Measurements from ENCODE around the gene METTL2A.
"Not testable (repeated sequence)": the region's sequence is repeated elsewhere in the genome, so short reads cannot be mapped to it uniquely, and the experiment has no call there.

The METTL2A gene

GRCh38 chr17:62423647-62424461 lies at the start of gene METTL2A:
TSS of gene METTL2A (plus strand) at chr17:62423897. CDS start at chr17:62423903, 6 bp downstream.
- peak; percentile 84 for DNase-seq (ENCODE audit: low spot score)

- no peak for DNase-seq (ENCODE audit: low spot score)
Observed at GRCh38 chr17:62380253-62380652, 43.4 kb upstream of the METTL2A start, which contains the start of gene EFCAB3. TSS of gene EFCAB3 (plus strand) at chr17:62380553. CDS start at chr17:62382980, 2,427 bp downstream.

GRCh38 chr17:62381561-62381960 lies 42.1 kb upstream of the METTL2A start:
- no peak for DNase-seq (ENCODE audit: low spot score)

GRCh38 chr17:62388856-62389255 lies 34.8 kb upstream of the METTL2A start:
- no peak for DNase-seq (ENCODE audit: low spot score)

- DNase-seq (ENCODE audit: low spot score), result no peak
Observed at GRCh38 chr17:62392908-62393307, 30.8 kb upstream of the METTL2A start.

- DNase-seq (ENCODE audit: low spot score), result no peak
Observed at GRCh38 chr17:62398891-62399290, 24.8 kb upstream of the METTL2A start.

- no peak for DNase-seq (ENCODE audit: low spot score)
Observed at GRCh38 chr17:62405451-62405850, 18.2 kb upstream of the METTL2A start.

- DNase-seq (ENCODE audit: low spot score), result not testable (repeated sequence)
Observed at GRCh38 chr17:62413090-62413489, 10.6 kb upstream of the METTL2A start.

- not testable (repeated sequence) for DNase-seq (ENCODE audit: low spot score)
Observed at GRCh38 chr17:62426214-62426613, 2.5 kb downstream of the METTL2A start.

- not testable (repeated sequence) for DNase-seq (ENCODE audit: low spot score)
Observed at GRCh38 chr17:62435251-62435650, 11.6 kb downstream of the METTL2A start.

GRCh38 chr17:62441181-62441580 lies 17.5 kb downstream of the METTL2A start:
- not testable (repeated sequence) for DNase-seq (ENCODE audit: low spot score)

- no peak for DNase-seq (ENCODE audit: low spot score)
Observed at GRCh38 chr17:62444063-62444462, 20.4 kb downstream of the METTL2A start.

GRCh38 chr17:62445791-62446190 lies 22.1 kb downstream of the METTL2A start:
- DNase-seq (ENCODE audit: low spot score), result not testable (repeated sequence)

- not testable (repeated sequence) for DNase-seq (ENCODE audit: low spot score)
Observed at GRCh38 chr17:62452195-62452594, 28.5 kb downstream of the METTL2A start.

- not testable (repeated sequence) for DNase-seq (ENCODE audit: low spot score)
Observed at GRCh38 chr17:62453041-62453440, 29.3 kb downstream of the METTL2A start.

GRCh38 chr17:62453656-62454055 lies 30.0 kb downstream of the METTL2A start:
- DNase-seq (ENCODE audit: low spot score), result not testable (repeated sequence)

- not testable (repeated sequence) for DNase-seq (ENCODE audit: low spot score)
Observed at GRCh38 chr17:62454111-62454510, 30.4 kb downstream of the METTL2A start.

- DNase-seq (ENCODE audit: low spot score), result no peak
Observed at GRCh38 chr17:62456016-62456415, 32.3 kb downstream of the METTL2A start.

GRCh38 chr17:62458483-62458882 lies 34.8 kb downstream of the METTL2A start:
- DNase-seq (ENCODE audit: low spot score), result not testable (repeated sequence)

- not testable (repeated sequence) for DNase-seq (ENCODE audit: low spot score)
Observed at GRCh38 chr17:62464422-62464821, 40.7 kb downstream of the METTL2A start.

GRCh38 chr17:62465271-62465670 lies 41.6 kb downstream of the METTL2A start:
- DNase-seq (ENCODE audit: low spot score), result not testable (repeated sequence)

GRCh38 chr17:62470666-62471379 lies 47.1 kb downstream of the METTL2A start:
- DNase-seq (ENCODE audit: low spot score), result peak; percentile 36

GRCh38 chr17:62471380-62471880 lies 47.7 kb downstream of the METTL2A start:
- DNase-seq (ENCODE audit: low spot score), result not testable (repeated sequence)

All from GM03348 (cell line).